ENCODE results near the gene MT2A.

Gene MT2A

DNA sequence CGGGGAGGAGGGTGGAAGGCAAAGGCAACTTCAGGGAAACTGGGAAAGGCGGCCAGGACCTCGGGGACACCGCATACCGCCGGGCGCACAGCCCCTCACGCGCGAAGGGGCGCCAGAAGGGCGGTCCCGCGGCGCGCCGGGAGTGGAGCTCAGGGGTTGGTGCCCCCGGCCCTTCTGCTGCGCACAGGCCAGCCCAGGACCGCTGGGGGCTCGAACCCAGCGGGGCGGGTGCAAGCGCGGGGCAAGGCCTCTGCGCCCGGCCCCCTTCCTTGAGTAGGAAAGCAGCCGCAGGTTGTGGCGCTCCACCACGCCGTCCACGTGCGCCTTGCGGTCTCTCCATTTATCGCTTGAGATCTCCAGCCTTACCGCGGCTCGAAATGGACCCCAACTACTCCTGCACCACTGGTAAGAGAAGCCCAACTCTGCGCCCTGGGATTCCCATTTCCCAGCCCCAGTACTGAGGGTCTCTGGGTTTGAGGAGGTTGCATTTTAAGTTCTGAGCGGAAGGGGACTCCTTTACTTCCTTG is 27.1 kb downstream of the MT2A start:
- TF ChIP-seq, protein P1, sequence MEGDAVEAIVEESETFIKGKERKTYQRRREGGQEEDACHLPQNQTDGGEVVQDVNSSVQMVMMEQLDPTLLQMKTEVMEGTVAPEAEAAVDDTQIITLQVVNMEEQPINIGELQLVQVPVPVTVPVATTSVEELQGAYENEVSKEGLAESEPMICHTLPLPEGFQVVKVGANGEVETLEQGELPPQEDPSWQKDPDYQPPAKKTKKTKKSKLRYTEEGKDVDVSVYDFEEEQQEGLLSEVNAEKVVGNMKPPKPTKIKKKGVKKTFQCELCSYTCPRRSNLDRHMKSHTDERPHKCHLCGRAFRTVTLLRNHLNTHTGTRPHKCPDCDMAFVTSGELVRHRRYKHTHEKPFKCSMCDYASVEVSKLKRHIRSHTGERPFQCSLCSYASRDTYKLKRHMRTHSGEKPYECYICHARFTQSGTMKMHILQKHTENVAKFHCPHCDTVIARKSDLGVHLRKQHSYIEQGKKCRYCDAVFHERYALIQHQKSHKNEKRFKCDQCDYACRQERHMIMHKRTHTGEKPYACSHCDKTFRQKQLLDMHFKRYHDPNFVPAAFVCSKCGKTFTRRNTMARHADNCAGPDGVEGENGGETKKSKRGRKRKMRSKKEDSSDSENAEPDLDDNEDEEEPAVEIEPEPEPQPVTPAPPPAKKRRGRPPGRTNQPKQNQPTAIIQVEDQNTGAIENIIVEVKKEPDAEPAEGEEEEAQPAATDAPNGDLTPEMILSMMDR (IDR thresholded peaks at IDR 0.05; ENCODE audit: extremely low read depth, missing control alignments) = no peak
- DNase-seq (ENCODE audit: low spot score) = no peak

DNA sequence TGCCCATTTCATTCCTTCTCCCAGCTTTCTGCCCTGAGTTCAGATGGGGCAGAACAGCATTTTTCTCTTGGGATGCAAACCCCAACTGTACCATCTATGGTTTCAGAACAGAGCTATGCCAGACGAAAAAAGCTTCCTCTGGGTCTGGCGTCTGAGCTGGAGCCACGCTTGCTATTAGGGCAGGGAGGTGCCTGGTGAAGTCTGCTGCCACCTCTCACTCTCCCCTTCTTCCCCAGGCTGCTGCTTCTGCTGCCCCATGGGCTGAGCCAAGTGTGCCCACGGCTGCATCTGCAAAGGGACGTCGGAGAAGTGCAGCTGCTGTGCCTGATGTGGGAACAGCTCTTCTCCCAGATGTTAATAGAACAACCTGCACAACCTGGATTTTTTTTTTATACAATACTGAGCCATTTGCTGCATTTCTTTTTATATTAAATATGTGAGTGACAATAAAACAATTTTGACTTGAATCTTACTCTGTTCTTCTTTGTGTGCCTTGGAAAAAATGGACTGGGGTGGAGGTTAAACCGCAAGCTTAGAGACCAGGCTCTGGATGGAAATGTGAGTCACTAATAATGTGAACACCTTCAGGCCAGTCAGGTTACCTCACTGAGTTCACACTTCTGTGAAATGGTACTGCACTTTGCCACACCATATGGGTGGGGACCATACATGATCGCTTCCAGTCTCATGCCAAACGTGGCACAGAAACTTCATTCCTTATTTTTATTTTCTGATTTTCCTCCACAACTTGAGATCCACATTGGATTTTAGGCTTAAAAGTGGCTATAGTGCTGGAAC is 28.4 kb downstream of the MT2A start:
- TF ChIP-seq, protein P1 (IDR thresholded peaks at IDR 0.05; ENCODE audit: extremely low read depth, missing control alignments) = no peak
- DNase-seq (ENCODE audit: low spot score) = no peak

DNA sequence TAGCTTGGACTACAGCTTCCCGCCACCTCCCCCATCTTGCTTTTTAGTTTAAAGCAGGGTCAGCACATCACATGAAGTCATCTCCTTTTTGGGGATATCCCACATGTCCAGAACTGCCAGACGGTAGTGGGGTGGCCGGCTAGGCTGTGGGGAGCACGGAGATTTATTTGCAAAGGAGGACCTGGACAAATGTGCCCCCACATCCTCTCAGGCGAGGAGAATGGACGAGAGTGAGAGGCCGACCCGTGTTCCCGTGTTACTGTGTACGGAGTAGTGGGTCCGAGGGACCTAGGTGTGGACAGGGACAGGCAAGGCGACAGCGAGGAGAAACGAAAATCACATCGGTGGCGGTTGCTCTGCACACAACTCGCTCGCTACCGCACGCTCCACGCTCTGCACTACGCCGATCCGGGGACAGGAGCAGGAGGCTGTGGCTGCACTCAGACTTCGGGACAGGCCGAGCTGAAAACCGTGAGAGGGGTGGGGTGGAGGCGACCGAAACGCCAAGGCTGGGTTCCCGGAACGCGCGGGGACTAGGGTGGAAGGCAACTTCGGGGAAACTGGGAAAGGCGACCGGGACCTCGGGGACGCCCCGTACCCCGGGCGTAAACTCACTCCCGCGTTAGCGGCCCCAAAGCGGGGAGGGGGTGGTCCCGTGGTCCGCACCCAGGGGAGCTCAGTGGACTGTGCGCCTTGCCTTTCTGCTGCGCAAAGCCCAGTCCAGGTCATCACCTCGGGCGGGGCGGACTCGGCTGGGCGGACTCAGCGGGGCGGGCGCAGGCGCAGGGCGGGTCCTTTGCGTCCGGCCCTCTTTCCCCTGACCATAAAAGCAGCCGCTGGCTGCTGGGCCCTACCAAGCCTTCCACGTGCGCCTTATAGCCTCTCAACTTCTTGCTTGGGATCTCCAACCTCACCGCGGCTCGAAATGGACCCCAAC is 29.7 kb downstream of the MT2A start, which contains the start of gene MT1A:
Gene MT1A, plus strand, starts transcription at position 853 of the 937 bp plus-strand sequence. Its CDS starts 73 bp downstream, at position 926.
- TF ChIP-seq, protein P1 (IDR thresholded peaks at IDR 0.05; ENCODE audit: extremely low read depth, missing control alignments) = no peak
- no peak for DNase-seq (ENCODE audit: low spot score)

DNA sequence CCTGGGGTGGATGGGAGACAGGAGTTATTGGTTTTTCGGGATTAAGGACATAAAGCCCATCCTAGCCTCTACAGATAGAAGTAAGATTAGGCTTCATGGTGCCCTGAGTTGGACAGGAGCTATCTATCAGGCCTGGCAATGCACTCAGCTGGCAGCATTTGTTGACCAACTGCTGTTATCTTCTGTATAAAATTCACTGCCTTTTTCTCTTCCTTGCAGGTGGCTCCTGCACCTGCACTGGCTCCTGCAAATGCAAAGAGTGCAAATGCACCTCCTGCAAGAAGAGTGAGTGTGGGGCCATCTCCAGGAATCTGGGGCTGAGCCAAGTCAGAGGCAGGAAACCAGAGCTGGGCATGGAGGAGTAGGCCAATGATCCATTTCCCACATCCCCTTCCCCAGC is 30.7 kb downstream of the MT2A start:
- TF ChIP-seq, protein P1 (IDR thresholded peaks at IDR 0.05; ENCODE audit: extremely low read depth, missing control alignments) = no peak
- DNase-seq (ENCODE audit: low spot score) = no peak

DNA sequence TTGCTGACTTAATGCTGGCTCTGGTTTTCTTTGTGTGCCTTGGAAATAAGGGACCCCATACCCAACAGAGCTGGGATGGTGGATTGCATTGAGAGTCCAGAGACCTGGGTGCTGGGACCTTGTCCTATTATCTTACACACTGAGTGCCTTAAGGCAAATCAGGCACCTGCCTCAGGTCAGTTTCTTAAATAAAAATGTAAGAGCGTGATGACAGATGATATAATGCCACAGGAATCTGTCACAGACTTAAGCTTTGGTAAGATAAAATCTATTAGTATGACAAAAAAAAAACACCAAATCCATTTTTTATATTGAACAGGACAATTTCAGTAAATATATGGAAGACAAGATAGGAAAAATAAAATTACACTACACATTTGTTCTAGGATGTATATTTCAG is 31.7 kb downstream of the MT2A start:
- TF ChIP-seq, protein P1 (IDR thresholded peaks at IDR 0.05; ENCODE audit: extremely low read depth, missing control alignments) = no peak
- DNase-seq (ENCODE audit: low spot score) = no peak

DNA sequence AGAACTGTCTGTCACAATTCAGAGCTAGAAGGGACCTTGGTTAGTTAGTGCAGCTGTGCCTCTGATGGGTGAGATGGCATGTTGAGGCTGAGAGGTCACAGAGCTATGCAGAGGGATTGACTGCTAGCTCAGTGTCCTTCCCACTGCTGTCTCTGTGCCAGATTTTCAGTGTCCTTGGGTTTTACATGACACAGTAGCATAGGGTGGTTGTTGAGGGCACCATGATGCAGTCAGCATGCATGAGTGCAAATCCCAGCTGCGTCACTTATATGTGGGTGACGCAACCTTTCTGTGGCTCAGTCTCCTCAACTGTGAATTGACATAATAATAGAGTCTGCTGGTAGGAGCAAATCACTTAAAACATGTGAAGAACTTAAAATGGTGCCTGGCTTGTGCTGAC is 32.8 kb downstream of the MT2A start:
- TF ChIP-seq, protein P1 (IDR thresholded peaks at IDR 0.05; ENCODE audit: extremely low read depth, missing control alignments) = no peak
- no peak for DNase-seq (ENCODE audit: low spot score)

Measured in GM20000 (cell line).